Umbilical cord (tissue), 2 donors: Measurements from ENCODE around the gene ANKRD63. TPM values are rescaled to one million over a fixed set of nuclear protein-coding genes. Genes with fewer than 3 reads are reported as not detected.

Experiments
- DNase-seq: peaks from one replicate; pipeline ENCODE4 v3.0.0-alpha.2; 2015; ENCODE audit warnings: low spot score
- total RNA-seq: library from RNA; depleted of rRNA; stranded (reverse); fragments of >200 nt; gene quantifications from one replicate; pipeline ENCODE4 v1.2.3, GENCODE V29; 2014; ENCODE audit warnings: low replicate concordance; ENCODE audit not compliant: insufficient read depth

ANKRD63 gene, protein sequence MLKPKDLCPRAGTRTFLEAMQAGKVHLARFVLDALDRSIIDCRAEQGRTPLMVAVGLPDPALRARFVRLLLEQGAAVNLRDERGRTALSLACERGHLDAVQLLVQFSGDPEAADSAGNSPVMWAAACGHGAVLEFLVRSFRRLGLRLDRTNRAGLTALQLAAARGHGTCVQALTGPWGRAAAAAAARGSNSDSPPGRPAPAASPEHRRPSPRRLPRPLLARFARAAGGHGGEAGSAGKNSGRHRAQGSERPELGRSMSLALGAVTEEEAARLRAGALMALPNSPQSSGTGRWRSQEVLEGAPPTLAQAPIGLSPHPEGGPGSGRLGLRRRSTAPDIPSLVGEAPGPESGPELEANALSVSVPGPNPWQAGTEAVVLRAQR
- total RNA-seq, result not detected

DNA sequence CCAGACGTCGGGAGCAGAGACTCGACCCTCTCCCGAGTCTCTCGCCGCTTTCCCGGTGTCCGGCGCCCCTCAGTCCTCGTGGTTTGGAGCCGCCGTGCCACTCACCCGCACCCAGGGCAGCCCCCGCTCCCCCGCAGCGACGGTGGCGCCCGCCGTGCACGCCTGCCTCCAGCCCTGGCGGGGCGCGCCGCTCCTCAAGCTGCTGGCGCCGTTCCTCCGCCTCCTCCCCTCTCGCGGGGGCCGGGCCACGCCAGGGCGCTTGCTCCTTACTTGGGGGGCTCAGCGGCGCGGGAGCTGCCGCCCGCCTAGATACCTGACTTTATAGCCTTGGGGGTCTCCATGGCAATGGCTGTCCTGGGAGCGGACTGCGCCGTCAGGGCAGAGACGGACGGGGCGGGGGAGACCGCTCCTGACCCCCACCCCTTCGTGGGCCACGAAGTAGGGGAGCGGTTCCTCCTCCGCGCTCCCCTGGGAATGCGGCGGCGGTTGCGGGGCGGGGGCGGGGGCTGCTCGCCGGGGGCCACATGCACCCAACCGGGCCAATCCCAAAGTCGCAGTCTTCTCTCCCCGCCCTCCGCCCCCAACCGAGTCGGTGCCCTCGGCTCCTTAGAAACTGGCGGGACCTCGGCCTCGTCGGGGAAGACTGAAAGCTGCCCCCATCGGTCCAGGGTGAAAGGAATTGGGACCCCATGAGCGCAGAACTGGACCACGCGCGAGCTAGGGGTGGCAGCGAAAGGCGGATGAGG is at the start of gene ANKRD63:
Gene ANKRD63, minus strand, starts transcription at position 196 of the 746 bp plus-strand sequence. CDS start 478 bp downstream, outside the sequence.
- DNase-seq, result no peak

DNA sequence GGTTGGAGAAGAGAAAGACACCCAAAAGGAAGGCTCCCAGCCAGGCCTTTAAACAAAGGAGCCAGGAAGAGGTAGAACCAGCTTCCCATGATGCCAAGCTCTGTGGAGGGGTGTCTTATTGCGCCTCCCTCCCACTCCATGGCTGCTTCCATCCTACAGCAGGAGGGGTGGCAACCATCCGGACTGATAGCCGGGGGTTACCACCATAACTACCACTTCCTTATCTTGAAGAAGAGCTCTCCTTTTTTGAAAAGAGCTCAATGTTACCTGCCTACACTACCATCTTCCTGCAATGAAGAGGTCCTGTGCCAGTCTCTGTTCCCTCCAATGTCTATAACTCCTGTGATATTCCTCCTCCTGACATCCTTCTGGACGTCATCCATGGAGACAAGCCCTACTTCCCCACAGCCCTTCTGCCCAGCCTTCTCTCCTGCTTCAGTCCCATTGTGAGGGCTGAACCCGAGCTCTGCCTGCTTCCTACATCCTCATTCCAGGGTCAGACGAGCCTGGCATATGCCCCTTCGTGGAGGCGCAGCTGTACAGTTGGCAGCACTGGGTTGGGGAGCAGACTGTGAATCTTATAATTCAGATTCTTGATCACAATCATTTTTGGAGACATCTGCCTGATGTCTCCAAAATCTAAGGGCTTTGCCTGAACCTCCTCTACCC is 49.4 kb upstream of the ANKRD63 start:
- DNase-seq, result no peak

DNA sequence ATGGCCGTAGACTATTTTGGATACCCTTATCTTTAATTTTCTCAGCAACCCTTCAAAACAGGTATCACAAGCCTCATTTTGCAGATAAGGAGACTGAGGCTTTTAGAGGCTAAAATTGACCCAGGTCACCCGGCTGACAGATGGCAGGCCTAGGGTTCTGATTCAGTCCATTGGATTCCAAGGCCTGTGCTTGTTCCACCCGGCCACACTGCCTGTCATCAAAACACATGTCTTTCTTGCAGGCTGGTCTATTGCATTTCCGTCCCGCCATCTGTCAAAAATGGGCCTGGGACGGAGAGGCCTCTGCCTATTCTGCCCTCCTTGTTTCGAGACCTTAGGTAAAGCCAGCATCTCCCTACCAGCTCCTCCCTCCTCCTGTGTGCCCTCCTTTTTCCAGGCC is 48.8 kb upstream of the ANKRD63 start:
- no peak for DNase-seq

DNA sequence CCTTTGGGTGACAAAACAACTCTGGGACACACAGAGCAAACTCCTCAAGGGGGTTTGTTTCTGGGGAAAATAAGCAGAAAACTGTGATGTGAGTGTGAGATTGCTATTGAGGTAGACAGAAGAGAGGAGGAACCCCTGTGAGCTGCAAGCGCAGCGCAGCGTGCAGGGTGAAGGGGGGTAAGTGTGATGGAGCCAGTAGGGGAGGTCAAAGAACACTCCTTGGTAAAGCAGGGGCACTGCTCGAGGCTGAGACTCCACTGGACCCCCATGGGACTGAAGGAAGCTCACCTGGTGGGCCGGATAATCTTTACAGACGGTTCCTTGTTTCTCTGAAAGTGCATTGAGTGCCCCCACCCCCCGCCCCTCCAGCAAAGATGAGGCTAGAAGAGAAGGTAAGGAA is 48.2 kb upstream of the ANKRD63 start:
- DNase-seq, result no peak

DNA sequence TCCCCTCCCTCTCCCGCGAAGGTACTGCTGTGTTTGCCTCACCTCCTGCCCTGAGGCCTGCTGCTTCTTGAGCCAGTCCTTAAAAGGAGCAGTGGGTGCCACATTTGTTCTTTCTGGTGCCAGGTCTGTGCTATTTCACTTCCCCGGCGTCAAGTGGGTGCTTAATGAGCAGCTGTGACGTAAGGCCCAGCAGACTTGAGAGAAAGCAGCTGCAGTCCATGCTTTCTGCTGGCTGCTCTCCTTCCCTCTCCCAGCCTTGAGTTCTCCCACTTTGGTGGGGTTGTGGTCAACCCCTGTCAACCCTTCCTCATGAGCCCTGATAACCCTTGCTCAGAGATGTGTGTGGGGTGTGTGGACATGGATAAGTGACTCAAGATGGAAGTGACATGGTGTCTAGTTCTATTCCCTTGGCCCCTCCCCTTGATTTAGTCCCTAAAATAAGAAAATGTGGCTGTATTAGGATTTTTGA is 47.5 kb upstream of the ANKRD63 start:
- DNase-seq, result no peak

DNA sequence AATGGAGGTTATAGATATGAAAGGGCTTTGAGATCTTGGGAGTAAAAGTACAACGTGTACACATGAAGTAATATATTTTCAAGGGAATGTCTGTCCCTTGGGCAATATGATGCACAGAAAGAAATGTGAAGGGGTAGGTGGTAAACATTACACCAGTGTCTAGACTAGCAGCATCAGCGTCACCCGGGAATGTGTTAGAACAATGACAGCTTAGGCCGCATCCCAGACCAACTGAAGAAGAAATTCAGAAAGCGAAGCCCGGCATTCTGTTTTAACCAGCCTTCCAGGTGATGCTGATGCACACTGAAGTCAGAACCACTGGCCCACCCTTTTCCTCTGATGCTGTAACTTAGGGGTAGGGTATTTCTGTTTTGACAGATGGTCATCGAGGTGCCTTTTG is 46.9 kb upstream of the ANKRD63 start:
- DNase-seq, result no peak

DNA sequence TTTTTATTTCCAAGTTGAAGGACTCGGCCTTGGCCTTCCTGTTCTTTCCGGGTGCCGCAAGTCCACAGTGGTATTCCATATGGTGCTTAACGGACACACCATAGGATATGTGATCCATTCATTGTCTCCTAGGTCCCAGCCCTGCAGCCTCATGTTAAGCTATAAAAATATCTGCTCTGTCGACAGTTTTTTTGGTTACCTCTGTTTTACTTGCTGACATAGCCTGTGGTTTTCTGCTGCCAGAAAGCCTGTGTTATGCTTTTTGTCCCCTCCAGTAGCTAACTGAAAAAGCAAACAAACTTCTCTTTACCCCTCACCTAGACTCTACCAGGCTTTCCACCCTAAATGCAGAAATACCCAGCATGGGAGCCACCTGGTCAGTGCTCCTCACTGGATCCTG is 45.9 kb upstream of the ANKRD63 start:
- DNase-seq, result no peak

DNA sequence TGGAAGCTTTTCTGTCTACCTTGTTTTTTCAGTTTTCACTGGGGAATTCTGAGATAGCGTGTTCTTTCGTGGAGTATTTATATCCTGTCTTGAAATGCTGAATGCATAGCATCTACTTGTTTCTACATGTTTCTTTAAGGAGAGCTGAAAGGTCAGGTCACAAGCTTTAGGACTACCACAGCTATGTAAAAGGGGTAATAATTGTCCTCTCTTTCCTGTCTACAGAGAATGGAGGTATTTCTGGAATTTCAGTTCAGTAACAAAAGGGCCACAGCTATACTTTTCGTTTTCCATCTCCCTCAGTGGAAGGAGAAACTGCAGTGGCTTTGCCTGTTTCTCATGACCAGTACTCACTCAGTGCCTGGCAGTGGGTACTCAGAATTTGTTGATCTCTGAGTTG is 45.3 kb upstream of the ANKRD63 start:
- DNase-seq, result no peak

DNA sequence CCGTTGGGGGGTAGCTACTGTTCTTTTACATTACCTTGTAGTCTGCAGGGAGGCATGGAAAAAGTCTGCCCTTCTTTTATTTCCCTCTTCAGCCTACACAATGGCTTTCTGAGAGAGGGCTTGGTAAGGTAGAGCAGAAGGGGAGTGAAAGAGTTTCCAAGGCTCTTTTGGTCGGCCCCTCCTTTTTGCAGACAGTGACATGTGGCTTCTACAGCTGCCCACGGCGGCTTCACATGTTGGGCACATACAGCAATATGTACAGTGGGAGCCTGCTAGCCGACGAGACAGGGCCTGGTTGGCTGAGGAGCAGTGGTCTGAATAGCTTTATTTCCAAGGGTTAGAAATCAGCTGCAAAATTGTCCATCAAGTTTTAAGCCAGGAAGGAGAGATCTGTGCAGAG is 44.6 kb upstream of the ANKRD63 start:
- DNase-seq, result no peak

DNA sequence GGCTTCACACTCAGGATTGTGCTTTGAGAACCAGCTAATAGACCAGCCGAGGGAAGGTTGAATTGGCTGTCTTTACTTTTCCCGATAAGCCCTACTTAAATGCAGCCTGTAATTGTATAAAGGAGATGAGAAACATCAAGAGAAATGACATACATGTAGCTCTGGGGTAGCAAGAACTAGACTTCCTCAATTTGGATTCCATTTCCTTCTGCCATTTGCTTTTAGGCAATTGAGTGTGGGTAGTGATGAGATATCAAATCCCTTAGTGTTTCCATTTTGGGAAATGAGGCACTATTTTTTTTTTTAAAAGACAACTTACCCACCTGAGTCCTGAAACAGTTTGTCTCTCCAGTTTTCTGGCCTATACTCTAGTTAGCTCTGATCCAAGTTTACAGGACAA is 42.8 kb upstream of the ANKRD63 start:
- DNase-seq, result no peak

DNA sequence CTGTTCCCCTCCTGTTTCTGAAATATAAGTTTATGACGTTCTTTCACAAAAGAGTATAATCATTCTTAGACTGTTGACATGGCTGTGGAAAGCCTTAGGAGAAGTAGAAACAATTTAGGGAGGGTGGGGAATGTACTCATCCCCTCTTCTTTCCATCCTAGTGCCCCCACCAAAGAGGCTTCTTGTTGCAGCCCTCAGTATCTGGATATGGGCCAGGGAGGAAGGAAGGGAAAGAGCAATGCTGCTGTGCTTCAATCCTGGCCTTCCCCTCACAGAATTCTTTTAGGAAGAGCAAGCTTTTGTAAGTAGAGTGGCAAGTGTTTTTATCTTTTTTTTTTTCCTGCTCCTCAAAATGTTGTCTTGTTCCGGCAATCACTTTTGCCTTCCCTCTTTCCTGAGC is 42.3 kb upstream of the ANKRD63 start:
- no peak for DNase-seq

DNA sequence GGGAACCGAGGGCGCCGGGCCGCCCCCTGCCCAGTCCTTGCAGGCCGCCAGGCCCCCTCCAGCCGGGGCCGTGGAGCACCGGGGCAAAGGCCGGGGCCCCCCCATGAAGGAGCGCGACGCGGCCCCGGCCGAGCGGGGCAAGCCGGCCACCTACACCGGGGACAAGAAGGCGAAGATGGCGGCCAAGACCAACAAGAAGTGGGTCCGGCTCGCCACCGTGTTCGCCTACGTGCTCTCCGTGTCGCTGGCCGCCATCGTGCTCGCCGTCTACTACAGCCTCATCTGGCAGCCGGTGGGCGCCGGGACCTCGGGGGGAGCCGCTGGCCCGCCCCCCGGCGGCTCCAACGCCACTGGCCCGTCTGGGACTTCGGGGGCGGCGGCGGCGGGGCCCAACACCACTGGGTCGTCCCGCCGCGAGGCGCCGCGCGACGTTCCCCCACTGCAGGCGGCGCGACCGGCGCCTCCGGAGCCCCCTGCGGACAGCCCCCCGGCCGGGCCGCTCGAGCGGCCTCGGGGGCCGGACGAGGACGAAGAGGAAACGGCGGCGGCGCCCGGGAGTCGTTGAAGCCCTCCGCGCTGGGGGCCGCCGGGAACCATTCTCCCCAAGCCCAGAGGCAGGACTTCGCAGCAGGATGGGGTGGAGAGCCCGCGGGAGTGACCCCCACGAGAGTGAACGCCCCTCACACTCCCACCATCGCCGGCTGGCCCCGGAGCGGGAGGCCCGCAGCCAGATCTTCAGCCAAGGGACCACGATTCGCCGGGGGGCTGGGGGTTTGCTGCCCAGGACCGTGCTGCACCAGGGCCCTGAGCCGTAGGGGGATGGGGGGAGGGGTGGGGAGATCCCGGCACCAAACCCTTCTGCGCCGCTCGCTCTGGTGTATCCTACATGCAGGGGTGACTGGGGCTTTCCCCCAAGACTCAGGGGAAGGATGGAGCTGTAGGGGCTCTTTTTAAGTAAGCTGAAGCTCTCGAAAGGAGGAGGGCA is 41.4 kb upstream of the ANKRD63 start:
- DNase-seq, result no peak

DNA sequence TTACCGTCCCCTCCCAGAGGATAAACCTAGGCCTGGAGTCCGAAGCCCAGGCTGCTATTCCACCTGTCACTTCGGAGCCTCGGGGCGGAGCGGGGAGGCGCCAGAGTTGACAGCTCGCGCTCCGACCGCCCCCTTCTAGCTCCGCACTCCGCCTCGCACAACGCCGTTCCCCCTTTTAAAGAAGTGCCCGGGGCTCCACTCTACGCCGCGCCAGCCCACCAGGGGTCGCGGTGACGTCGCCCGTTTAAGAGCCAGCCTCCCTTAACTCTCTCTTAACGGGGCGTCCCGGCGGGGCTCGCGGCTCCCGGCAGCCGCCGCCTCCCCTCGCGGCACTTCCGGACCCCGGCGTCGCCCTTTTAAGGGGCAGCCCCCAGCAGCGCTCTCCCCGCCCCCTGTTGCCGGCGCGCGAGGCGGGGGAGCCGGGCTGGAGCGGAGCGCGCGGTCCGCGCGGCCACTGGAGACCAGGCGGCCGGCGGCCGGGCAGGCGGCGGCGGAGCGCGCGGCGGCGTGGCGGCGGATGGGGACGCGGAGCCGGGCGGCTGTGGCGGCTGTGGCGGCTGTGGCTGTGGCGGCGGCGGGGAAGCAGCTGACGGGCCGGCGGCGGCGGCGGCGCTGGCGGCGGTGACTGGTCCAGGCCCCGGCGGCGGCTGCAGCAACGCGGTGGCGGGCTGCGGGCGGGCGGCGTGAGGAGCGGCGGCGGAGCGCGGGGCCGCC is 40.5 kb upstream of the ANKRD63 start, which contains the start of gene INAFM2:
Gene INAFM2, plus strand, starts transcription at position 454 of the 714 bp plus-strand sequence. CDS start 364 bp downstream, outside the sequence.
- peak; percentile 96 for DNase-seq

DNA sequence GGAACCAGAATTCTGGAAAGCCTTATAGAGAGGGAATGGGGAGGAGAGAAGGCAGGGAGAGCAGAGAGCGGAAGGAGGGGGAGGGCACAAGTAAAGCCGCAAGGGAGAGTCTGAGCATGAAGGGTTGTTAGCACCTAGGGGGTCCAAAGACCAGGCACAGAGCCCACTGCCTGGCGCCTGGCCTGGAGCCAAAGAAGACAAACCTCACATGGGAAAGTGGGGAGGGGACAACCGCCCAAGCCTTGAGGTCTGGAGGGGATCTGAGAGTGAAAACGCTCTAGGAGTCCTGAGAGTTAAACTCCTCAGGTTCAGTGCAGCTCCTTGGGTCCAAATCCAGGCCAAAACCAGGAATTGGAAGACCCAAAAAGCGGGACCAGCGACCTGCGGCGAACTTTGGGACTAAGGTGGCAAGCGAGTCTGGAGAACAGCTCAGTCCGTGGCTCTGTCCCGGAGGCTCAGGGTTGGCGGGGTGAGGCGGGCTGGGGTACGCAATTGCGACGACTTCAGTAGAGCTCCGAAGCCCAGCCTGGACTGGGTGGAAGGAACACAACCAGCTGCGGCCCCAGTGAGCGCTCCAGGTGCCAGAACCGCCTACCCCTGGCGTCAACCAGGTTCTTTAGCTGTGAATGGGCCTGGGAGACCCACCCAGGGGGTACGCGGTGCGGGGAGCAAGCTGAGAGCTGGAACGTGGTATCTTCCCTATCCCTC is 39.8 kb upstream of the ANKRD63 start:
- DNase-seq, result no peak

DNA sequence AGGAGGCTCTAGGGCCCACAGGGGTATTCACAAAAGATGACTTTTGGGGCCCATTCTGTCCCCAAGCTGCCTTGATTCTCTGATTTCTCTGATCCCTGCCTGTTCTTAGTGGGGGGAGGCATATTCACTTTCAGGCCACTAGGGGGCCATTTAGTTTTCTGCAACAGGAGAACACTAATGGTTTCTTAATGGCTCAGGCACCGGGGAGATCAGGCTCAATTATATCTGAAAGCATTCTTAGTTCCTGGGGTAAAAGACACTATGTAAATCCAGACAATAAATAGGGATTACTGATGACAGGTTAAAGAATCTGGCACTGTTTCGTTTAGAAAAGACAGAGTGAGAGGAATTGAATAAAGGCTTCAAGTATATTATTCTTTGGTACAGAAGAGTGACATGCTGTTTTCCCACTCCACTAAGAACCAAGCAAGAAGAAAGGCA is 38.1 kb upstream of the ANKRD63 start:
- DNase-seq, result peak; percentile 72

DNA sequence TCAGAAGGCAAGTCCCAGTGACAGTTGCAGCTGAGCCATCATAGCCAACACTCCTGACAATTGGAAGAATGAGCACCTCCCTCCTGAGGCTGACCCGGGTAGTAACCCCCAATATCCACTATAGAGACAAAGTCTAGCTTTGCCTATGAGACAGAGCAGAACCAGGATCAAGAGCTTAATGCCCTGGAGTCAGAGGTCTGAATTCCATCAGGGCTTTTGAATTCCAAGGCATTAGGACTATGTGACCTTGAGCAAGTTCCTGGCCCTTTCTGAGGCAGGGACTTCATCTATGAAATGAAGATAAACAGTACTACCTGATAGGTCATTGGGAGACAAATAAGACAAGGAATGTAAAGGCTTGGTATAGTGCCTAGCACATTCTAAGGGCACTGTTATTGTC is 37.5 kb upstream of the ANKRD63 start:
- DNase-seq, result no peak

DNA sequence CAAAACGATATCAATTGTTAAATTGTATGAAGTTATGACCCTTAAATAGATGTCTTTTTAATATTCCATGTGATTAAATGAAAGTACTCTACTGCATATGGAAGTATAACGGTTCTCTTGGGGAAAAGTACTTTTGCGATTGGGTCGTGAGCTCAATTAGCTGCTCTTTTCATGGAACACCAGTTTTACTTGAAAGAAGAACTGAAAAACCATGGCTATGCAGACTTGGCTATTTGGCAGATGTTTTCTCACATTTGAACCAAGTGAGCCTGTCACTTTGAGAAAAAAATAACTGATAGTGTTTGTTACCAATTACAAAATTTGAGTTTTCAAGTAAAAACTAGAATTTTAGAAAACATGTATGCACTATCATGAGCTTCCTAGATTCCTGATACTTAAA is 34.7 kb upstream of the ANKRD63 start:
- DNase-seq, result no peak

DNA sequence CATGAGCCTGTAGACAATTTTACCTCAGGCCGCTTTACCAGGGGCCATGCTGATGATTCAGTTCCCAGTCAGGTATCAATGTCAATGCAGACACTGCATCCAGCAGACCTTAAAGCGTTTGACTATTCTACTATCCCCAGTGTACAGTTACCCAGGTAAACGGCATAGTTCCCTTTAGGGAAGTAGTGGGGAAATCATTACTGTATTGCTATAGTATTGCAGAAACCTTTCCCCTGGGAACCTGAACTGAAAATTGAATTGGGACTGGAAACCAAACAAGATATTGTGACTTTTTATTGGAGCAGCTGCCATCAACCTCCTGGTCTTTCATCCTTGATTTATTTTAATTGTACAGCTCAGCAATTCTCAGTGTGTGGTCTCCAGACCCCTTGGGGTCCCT is 34.1 kb upstream of the ANKRD63 start:
- no peak for DNase-seq

DNA sequence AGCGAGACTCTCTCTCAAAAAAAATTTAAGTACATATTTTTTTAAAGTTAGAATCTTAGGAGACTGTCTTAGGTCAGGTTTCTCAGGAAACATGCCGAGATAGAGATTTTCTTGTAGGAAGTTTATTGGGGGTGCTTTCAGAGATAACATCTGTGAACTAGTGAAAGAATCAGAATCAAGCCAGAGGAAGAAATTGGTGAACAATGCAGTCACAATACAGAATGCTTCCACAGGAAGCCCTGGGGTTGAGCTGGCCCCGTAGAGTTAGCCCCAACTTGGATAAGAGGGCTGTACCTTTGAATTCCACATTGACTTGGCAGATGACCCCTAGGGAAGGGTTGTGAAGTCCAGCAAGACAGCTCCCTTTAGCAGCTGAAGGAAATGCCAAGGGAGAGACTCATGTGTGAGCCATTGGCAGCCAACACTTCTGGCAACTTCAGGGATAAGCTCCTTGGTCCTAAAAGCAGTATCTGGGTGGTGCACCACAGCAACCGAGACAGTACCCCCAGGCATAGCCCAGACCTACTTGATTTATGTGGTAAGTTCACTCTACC is 31.9 kb upstream of the ANKRD63 start:
- no peak for DNase-seq
